GM12892 (cell line): Measurements from ENCODE around the gene AP1B1.

Experiments used
- POLR2A ChIP-seq: IDR thresholded peaks from 2 replicates; pipeline ENCODE4 v1.6.1; 2011; ENCODE audit warnings: low read depth, low read length, control low read depth
- POLR2AphosphoS5 ChIP-seq: IDR thresholded peaks from 2 replicates; pipeline ENCODE4 v1.6.1; 2011; ENCODE audit warnings: low read depth, low read length, control low read depth
- TAF1 ChIP-seq: IDR thresholded peaks from 2 replicates; pipeline ENCODE4 v1.6.1; 2011; ENCODE audit warnings: low read depth, mild to moderate bottlenecking, control low read depth, low read length, borderline replicate concordance

DNA sequence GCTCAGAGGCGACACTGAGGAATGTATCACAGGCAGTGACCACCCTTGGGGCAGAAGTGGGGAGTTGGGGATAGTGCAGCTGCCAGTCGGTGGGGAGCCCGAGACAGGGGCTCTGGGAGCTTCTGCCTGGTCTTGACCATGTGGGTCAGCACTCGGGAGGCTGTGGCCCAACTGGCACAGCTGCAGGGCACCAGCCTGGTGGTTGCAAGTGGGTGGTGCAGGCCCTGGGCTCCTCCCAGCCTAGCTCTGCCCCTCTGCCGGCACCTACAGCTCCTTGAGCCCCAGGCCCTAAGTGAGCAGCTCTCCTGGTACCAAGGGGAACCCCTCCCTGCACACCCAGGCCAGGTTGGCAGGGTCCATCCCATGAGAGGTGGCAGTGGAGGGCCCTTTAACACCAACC, 60.3 kb downstream of the AP1B1 start:
- TF ChIP-seq TAF1 (no peak), POLR2AphosphoS5 (no peak), POLR2A (no peak)
